Dedifferentiated amniotic fluid mesenchymal stem cell (primary cell): ENCODE measurements around the gene GGN.
"Not testable (repeated sequence)": the region's sequence is repeated elsewhere in the genome, so short reads cannot be mapped to it uniquely, and the experiment has no call there.

ENCODE experiments used
- DNase-seq: peaks from one replicate; pipeline ENCODE4 v3.0.0-alpha.2; 2016; ENCODE audit errors: extremely low spot score

The GGN gene

DNA sequence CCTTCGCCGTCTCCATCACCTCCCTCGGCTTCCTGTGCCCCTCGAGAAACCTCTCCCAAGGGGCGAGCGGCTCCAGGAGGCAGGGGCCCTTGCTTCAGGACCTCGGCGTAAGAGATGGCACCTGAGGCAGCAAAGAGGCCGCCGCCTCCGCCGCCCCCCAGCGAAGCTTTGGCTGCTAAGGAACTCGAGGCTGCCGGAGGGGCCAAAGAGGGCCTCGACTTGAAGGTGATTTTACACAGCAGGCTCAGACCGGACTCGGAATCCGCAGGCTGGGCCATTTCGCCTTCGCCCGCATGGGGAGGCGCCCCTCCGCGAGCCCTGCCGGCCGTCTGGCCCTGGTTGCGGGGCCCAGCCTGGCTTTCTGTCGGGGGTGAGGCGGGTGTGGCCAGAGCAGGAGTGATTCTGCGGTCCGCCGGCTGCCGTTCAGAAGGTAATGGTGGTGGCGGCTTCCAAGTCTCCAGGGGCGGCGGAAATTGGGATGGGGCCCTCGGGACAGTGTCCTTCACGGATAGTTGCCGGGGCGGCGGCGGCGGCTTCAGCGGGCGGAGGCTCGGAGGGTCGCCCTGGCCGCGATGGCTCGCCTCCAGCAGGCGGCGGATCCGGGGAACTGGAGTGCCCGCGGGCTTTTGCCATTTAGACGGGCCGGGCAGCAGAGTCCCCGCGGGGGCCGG is 1.4 kb downstream of the GGN start:
- DNase-seq: no peak

DNA sequence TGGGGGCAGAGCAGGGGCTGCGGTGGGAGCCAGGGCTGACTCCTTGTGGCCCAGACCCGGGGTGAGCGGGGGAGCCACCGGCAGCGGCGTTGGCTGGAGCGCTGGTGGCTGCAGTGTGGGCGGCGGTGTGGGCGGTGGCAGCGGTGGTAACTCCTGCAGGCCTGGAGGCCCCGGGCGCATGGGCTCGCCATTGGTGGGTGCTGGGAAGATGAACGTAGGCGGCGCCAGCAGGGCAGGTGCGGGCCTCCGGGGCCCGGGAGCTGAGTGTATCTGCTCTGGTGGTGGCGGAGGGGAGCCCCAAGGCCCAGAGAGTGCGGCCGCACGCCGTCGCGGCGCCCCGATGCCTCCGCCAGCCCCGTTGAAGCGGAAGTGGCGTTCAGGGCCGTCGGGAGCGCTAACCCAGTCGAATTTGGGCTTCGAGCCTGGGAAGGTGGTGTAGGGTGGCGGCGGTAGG is 2.0 kb downstream of the GGN start:
- DNase-seq: no peak

DNA sequence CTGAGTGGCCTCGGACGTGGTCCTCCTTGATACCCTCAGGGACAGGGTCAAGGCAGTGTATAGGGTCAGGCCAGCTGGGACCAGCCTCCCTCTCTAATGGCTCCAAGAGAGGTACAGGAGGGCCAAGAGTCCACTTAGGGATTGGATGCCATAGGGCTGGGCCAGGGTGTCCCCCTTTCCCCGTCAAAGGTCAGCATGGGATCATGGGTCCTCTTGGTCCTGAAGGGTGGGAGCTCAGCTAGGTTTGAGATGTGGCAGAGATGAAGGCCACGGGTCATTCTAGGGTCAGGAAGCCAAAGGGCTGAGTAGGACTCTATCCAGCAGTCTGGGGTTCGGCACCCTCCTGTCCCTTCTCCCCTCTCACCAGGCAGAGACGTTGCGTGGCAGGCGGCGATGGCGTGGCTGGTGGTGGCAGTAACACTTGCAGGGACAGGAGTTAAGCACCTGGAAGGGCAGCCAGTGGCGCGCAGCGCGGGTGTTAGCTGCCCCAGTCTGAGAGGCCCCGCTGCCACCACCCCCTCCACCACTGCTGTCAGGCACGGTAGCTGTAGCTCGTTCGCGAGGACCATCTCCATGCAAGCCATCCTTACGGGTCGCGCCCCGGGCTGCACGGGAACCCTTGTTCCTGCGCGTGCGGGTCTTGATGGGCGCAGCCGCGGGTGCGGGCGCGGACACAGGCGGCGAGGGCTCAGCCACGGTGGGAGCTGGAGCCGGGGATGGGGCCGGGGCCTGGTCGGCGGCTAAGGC is 2.6 kb downstream of the GGN start:
- DNase-seq: no peak

DNA sequence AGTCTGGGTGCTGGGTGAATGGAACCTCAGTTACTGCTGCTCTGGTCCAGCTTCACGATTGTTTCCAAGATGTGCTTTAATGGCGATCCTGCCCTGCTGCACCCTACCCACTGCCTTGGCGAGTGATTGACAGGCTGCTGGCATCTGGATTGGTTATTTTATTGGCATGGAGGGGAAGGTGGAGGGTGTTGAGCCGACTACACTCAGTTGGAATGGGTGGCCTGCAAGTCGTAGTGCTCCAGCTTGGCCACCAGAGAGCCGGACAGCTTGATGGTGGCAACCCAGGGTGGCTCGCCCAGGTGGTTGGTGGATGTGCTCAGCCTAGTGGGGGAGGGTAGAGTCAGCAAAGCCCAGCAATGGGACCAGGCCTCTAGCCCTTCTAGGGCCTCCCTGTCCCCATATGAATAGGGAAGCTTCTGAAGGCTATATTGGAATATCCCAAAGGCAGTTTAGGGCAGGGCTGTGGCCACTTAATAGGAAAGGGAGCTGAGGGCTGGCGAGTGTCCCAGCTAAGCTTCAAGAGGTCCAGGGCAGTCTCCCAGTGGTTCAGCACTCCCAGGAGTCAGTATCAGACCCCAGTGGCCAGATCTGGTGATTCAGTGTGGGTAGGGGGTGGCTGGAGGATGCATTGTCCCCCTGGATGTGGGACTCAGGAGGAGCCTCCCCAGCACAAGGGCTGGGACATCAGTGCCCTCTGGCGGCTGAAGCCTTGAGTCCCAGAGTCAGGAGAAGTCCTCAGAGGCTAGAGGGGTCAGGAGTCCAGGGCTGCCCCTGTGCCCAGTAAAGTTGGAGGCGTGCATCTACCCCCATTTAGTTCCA is 3.4 kb downstream of the GGN start:
- no peak for DNase-seq

DNA sequence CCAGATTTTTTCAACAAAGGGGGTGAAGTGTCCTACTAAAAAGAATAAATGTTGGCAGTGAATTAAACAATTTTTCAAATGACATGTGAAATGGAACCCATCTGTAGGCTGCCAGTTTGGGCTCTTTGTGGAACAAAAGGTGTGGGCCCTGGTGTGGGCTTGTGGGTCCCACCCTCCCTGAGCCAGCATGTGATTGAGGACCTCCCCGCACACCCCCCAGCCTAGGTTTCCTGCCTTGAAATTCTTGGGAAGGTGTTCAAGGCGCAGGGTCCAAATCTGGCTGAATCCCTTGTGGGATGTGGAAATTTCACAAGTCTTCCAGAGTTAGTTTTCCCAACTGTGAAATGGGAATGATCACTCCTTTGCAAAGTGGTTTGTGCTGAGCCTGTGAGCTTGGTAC is 4.1 kb downstream of the GGN start:
- no peak for DNase-seq

DNA sequence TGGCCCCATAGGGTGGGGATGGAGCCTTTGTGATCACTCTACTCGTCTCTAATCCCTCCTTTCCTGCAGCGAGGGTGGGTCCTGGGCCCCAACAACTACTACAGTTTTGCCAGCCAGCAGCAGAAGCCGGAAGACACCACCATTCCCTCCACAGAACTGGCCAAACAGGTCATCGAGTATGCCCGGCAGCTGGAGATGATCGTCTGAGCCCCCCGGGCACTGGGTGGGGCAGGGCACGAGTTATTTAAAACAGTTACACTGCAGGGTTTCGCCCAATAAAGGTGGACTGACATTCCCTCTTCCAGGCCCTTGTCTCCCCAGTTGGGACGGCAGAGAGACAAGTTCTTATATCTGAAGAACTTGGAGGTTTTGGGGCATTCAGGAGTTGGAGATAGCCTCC is 4.7 kb downstream of the GGN start:
- no peak for DNase-seq

DNA sequence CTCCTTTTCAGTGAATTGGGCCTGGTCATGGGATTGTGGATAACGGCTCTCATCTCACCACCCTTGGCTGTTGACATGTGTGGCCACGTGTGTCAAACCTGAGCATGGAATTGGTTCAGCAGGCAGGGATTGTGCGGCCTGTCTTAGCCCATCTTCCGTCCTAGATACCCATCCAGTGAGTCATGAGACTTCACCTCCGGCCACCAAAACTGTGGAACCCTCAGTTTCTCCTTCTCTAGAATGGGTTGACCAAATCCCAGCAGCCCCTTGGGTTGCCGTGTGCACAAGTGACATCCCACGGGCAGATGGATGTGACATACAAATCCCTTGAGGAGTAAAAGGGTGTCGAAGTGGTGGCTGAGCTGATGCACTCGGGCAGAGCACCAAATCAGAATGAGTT is 6.7 kb downstream of the GGN start:
- DNase-seq: no peak

DNA sequence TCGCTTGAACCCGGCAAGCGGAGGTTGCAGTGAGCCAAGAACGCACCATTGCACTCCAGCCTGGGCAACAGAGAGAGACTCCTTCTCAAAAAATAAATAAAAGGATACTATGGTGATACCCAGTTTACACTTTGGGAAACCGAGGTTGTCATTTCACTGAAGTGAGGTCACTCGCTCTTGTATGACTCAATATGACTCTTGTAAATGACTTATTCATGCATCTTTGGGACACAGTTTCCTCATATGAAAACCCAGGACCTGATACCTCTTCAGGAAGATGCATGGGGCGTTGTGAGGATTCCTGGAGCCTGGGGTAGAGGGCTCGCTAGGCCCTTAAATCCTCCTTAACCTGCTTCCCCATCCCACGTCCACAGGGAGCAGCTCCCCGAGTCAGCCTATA is 9.0 kb downstream of the GGN start:
- no peak for DNase-seq

DNA sequence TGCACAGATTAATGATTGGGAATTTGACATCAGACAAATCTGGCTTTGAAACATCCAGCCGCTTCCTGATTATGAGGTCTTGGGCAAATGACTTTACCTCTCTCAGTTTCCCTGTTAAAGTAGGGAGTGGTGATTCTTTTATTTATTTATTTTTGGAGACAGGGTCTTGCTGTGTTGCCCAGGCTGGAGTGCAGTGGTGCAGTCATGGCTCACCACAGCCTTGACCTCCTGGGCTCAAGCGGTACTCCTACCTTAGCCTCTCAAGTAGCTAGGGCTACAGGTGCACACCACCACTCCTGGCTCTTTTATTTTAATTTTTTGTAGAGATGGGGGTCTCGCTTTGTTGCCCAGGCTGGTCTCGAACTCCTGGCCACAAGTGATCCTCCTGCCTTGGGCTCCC is 10.8 kb downstream of the GGN start:
- no peak for DNase-seq

DNA sequence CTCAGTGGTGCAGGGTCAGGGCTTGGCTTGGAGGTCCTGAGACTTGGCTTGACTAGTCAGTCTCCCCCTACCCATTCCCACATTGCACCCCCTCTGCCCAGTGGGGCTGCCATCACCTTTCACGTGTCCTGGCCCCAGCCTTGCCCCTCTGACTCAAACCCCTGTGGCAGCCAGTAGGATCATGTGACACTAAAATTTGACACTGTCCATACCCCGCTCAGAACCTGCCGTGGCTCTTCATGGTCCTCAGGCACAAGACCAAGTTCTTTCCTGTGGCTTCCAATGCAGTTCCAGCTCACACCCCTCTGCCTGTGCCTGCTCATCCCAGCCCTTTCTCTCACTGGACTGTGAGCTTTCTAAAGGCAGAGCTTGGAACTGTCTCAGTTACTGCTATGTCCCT is 11.3 kb downstream of the GGN start:
- DNase-seq: no peak

DNA sequence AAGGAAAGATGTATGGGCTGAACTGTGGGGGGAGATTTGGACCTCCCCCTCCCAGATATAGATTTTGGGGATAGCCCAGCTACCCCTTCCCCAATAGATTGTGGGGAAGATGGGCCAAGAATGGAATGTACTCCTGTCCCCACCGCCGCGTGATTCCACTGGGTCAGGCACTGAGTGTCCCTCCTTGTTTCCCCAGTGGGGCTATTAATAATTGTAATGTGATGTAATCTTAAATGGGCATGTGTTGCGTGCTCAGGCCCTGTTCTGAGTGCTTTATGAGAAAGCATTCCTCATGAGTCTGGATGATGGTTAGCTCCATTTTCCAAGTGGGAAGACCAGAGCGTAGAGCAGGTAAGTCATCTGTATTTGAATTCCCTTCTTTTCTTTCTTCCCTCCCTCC is 12.1 kb downstream of the GGN start:
- DNase-seq: no peak

DNA sequence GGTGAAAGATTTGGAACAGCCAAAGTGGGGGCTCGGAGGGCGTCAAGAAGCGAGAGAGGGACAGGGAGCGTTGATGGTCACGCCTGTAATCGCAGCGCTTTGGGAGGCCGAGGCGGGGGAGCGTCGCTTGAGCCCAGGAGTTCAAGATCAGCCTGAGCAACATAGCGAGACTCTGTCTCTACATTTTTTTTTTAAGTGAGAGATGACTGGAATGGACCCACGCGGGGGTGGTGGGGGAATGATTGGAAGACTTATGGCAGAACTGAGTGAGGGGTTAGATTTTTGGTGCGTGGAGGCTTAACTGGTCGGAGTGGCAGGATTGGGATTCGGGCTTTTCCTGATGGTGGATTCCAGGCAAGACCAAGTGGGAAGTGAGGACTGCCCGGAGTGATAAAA is 12.7 kb downstream of the GGN start:
- peak; percentile 16 for DNase-seq

DNA sequence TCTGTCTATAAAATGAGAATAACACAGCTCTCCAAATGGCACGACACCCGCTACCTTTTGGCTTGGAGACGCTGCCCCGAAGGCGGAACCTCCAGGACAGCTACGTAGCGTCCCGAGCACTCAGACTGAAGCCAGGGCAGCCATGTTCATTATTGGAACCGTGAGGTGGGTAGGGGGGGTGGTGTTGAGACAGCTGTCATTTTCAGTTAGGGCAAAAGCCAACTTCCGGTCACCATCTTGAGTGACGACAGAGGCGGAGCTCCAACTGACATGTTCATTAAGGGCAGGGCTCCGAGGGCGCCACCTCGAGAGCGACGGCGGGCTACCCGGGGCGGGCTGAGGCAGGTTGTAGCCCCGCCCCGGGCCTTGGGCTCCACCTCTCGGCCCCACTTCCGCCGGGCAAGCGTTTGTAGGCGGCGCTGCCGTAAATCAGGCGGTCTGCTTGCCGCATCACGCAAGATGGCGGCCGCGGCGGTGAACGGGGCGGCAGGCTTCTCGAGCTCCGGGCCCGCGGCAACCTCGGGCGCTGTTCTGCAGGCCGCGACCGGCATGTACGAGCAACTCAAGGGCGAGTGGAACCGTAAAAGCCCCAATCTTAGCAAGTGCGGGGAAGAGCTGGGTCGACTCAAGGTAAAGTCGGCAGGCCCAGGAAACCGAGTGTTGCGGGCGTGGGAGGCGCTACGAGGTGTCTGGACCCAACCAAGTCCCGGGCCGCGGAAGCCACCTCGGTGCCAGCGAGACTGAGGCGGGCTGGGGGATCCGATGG is 13.3 kb downstream of the GGN start, which contains the start of gene PSMD8:
Gene PSMD8 (plus strand): TSS at position 240 of the 766 bp plus-strand sequence. CDS start 31 bp downstream, at position 271.
- peak; percentile 98 for DNase-seq

DNA sequence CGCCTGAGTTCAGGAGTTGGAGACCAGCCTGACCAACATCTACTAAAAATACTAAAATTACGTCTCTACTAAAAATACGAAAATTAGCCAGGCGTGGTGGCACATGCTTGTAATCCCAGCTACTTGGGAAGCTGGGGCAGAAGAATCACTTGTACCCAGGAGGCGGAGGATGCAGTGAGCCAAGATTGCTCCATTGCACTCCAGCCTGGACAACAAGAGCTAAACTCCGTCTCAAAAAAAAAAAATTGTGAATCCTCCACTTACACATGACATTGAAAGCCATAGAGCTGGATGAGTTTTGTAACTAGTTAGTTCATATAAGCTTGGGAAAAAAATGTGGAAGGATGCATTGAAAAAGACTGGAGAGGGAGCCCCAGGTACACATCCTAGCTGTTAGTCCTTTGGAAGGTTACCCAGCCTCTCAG is 13.9 kb downstream of the GGN start:
- DNase-seq: no peak

DNA sequence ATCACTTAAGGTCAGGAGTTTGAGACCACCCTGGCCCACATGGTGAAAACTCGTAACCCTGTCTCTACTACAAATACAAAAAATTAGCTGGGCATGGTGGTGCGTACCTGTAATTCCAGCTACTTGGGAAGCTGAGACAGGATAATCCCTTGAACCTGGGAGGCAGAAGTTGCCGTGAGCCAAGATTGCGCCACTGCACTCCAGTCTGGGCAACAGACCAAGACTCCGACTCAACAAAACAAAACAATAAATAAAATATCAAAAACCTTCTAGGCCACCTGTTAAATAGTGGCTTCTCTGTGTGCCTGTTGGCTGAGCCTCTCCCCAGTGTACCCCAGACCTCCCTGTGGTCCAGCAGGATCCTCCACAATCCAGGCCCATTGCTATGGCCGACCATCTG is 16.8 kb downstream of the GGN start:
- DNase-seq: no peak

DNA sequence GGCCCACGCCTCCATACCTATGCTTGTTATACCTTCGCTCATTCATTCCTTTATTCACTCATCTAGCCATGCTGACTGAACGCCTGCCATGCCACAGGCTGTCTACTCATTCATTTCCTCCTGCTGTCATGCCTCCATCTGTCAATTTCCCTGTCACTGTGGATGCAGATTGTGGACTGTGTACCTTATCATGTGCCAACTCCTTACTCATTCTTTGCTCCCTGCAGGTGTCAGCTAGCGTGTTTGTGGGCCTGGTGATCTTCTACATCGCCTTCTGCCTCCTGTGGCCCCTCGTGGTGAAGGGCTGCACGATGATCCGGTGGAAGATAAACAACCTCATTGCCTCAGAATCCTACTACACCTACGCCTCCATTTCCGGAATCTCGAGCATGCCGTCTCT is 17.5 kb downstream of the GGN start:
- no peak for DNase-seq

DNA sequence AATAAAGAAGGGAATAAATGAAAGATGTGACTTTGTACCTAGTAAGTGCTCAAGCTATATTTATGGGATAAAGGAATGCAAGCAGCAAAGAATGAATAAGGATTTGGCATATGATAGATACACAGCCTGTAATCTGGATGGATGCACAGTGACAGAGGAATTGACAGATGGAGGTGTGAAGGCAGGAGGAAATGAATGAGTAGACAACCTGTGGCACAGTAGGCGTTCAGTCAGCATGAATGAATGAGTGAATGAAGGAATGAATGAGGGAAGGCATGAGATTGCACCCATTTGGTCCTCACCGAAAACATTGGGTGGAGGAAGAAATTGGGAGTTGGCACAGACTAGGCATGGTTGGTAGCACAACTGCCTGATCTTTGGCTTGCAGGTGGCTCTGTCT is 18.2 kb downstream of the GGN start:
- no peak for DNase-seq

DNA sequence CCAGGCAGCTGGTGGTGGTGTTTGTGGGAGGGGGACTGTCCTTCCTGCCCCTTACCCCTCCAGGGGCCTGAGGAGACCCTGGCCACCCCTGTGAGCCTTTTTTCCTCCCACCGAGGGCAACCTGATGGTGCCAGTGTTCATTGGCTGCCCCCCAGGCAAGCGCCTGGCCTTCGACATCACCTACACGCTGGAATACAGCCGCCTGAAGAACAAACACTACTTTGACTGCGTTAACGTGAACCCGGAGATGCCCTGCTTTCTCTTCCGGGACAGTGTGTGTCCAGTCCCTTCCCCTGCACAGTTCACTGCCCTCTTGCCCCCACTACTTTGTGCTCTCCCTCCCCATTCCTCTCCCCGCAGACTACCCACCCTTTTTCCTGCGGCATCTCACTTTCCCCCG is 20.8 kb downstream of the GGN start:
- no peak for DNase-seq

DNA sequence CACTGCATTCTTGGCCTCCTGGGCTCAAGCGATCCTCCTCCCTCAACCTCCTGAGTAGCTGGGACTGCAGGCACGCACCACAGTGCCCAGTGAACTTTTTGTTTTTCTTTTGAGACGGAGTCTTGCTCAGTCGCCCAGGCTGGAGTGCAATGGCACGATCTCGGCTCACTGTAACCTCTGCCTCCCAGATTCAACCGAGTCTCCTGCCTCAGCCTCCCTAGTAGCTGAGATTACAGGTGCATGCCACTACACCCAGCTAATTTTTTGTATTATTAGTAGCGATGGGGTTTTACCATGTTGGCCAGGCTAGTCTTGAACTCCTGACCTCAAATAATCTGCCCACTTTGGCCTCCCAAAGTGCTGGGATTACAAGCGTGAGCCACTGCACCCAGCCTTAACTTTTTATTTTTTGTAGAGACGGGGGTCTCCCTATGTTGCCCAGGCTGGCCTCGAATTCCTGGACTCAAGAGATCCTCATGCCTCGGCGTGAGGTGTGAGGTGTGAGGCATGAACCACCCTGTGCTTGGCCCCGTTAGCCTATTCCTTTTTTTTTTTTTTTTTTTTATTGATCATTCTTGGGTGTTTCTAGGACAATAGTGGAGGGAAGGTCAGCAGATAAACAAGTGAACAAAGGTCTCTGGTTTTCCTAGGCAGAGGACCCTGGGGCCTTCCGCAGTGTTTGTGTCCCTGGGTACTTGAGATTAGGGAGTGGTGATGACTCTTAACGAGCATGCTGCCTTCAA is 24.7 kb downstream of the GGN start:
- not testable (repeated sequence) for DNase-seq

DNA sequence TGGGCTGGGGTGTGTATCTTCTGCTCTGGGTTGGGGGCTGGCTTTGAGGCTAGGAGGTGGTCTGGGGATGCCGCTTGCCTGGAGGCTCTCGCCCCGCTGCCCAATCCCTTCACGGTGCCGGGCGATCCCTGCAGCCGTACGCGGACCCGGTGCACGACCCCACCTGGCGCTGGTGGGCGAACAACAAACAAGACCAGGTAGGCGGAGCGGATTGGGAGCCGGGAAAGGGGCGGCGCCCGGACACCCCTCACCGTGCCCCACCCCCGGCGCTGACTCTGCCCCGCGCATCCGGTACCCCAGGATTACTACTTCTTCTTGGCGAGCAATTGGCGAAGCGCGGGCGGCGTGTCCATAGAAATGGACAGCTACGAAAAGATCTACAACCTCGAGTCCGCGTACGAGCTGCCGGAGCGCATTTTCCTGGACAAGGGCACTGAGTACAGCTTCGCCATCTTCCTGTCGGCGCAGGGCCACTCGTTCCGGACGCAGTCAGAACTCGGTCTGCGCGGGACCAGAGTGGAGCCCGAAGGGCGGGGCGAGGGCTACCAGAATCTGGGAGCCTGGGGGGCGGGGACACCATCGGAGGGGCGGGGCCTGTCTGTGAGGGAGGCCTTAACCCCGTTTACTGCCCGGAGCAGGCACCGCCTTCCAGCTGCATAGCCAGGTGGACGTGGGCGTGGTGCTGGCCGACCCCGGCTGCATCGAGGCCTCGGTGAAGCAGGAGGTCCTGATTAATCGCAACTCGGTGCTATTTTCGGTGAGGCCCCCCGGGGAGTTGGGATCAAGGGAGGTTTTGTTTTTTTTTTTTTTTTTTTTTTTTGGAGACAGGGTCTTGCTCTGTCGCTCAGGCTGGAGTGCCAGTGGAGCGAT is 25.5 kb downstream of the GGN start:
- peak; percentile 22 for DNase-seq
